ENCODE results near the gene ERVMER34-1.

Gene ERVMER34-1

GRCh38 chr4:52750819-52751486 is at the start of gene ERVMER34-1:
ERVMER34-1 (minus strand) TSS chr4:52751425; CDS start chr4:52745520, 5,905 bp downstream.
- DNase-seq: peak; percentile 30

GRCh38 chr4:52799813-52800212 is 48.6 kb upstream of the ERVMER34-1 start:
- no peak for DNase-seq

DNA sequence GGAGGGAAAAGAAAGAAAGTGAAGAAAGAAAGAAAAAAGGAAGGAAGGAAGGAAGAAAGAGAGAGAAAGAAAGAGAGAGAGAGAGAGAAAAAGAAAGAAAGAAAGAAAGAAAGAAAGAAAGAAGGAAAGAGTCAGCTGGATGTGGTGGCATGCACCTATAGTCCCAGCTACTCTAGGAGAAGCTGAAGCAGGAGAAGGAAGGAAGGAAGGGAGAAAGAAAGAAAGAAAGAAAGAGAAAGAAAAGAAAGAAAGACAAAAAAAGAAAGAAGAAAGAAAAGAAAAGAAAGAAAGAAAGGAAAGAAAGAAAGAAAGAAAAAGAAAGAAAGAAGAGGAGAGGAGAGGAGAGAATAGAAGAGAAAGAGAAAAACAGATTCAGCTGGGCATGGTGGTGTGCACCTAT is 44.3 kb upstream of the ERVMER34-1 start:
- DNase-seq: no peak

GRCh38 chr4:52791936-52792335 is 40.7 kb upstream of the ERVMER34-1 start:
- DNase-seq: no peak

GRCh38 chr4:52789774-52790173 is 38.5 kb upstream of the ERVMER34-1 start:
- DNase-seq: no peak

GRCh38 chr4:52788806-52789205 is 37.6 kb upstream of the ERVMER34-1 start:
- DNase-seq: no peak

DNA sequence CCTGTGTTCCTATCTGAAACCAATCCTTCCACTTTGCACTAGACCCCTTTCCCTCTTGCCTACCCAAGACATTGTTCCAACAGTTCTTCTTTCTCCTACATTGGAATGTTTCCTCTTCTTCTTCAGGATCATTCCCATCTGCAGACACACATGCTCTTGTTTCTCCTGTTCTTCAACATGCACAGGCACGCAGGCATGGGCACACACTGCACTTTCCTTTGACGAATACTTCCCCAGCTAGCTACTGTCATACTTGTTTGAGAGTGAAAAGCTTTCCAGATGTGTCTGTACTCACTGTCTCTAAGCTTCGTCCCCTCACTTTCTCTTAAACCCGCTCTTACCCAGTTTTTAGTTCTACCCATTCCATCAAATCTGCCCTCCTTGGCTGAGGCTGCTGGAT is 31.8 kb upstream of the ERVMER34-1 start:
- no peak for DNase-seq

DNA sequence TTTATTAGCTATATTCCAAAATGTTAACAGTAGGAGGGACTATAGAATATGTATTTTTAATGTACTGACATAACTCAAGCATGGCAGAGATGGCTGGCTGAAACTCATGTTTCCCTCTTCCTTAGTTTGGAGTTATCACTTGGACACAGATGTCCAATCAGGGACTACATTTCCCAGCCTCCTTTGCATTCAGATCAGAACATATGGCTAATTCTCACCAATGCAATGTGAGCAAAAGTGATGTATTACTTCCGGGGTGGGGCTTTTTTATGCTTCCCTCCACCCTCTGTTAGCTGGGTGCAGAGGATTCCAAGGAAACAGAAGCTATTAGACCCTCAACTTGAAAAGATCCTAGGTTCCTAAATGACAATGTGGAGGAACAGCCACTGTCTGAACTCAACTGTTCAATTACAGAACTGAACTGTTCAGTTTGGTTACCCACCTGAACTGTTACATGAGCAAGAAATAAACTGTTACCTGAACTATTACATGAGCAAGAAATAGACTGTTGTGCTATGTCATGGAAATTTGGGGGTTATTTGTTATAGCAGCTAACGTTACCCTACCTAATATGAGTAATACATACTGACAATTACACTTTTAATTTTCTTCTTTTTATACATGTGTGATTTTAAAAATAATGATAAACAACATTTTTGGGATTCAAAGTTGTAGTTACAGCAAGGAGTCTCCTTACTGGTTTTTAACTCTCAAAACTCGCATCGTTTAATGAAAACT is 29.6 kb upstream of the ERVMER34-1 start:
- DNase-seq: no peak

GRCh38 chr4:52780206-52780605 is 29.0 kb upstream of the ERVMER34-1 start:
- no peak for DNase-seq

DNA sequence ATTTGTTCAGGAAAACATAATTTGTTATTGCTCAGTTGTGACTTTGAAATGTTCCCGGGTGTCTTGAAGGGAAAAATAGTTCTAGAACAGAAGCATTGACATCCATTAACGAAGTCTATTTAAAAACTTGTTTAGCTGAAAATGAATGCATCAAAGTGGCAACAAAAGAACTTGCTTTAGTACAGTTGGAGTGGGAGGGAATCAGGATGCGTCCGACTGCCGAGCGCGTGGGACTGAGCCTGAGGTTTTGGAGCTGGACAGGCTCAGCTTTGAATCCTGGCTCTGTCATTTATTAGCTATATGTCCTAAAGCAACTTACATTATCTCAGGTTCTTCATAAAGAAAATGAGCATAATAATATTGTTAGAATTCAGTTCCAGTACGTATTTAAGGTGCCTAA is 9.0 kb upstream of the ERVMER34-1 start:
- no peak for DNase-seq

DNA sequence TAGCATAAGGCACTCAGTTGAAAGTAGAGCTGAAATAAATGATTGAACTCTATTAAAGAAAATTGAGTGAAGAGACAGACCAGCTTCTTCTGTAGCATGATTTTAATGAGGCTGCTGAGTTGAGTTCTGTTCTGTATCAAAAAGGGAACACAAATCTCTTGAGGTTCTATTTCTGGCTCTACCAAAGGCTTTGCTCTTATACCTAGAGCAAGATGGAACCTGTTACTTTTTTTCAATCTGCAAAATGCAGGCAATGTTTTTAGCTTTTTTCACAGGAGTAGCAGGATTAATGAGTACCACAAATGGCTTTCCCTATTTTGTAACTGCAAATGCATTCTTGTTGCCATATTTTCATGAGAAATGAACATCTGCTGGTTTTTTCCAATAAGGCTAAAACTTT is 4.2 kb upstream of the ERVMER34-1 start:
- no peak for DNase-seq

GRCh38 chr4:52752936-52753335 is 1.7 kb upstream of the ERVMER34-1 start:
- no peak for DNase-seq

- DNase-seq: no peak
Measured at GRCh38 chr4:52751487-52751911, 274 bp upstream of the ERVMER34-1 start.

DNA sequence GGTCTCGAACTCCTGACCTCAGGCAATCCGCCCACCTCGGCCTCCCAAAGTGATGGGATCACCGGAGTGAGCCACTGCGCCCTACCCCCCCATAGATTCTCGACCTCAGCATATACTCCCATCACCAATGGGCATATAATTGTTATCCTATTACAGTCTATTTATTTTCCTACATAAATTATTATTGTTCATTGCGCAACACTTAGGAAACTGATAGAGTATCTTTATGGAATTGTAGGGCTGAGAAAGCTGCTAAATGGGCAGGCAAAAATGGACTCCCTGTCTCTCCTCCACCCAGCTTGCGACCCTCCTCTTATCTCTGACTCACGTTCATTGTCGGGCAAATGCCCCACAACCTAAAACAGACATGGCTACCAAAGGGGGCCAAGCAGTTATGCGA is 1.0 kb downstream of the ERVMER34-1 start:
- no peak for DNase-seq

DNA sequence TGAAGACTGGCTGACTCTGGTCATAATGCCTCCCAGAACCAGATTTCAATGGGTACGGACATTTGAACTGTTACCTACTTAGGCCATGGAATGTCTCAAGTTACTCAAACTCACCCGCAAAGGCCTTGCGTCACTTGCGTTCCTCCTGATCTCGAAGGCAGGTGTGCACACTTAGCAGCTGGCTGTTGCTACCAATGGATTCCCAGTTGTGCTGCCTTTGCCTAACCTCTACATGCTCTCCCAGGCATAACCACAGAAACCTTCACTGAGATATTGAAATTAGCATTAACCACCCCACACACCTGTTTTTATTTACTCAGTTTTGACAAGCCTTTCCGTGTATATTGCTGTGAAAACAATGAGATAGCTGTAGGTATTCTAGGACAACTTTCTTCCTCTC is 2.8 kb downstream of the ERVMER34-1 start:
- DNase-seq: no peak

DNA sequence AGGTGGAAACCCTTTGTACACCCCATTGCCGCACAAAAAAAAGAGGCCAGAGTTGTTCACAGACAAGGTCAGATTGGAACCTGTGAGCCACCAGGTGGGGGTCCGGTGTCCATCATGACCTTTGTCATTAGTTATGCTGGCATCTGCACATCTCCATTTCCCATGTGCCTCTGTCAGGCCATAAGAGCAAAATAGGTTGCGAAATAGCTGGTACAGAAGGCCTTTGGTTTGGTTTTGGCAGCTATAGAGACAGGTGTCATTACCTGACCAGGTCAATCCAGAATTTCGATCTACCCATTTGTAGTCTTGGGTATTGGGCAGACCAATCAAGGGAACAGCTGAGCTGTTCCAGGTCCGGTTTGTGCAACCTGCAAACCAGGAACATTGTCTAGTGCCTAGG is 6.6 kb downstream of the ERVMER34-1 start:
- no peak for DNase-seq

GRCh38 chr4:52743444-52744019 is 7.7 kb downstream of the ERVMER34-1 start:
- no peak for DNase-seq

DNA sequence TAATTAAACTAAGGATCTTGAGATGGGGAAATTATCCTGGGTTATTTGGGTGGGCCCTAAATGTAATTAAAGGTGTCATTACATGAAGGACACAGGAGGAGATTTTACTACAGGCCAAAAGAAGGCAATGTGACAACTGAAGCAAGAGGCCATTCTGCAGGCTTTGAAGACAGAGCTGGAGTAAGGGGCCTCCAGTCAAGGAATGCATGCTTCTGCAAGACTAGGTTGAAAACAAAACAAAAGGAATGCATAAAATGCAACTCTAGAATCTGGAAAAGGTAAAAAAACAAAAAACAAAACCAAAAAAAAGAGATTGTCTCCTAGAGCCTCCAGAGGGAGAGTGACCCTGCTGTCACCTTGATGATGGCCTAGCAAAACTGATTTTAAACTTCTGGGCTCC is 21.6 kb downstream of the ERVMER34-1 start:
- DNase-seq: no peak

- DNase-seq: no peak
Measured at GRCh38 chr4:52728691-52729240, 22.5 kb downstream of the ERVMER34-1 start.

DNA sequence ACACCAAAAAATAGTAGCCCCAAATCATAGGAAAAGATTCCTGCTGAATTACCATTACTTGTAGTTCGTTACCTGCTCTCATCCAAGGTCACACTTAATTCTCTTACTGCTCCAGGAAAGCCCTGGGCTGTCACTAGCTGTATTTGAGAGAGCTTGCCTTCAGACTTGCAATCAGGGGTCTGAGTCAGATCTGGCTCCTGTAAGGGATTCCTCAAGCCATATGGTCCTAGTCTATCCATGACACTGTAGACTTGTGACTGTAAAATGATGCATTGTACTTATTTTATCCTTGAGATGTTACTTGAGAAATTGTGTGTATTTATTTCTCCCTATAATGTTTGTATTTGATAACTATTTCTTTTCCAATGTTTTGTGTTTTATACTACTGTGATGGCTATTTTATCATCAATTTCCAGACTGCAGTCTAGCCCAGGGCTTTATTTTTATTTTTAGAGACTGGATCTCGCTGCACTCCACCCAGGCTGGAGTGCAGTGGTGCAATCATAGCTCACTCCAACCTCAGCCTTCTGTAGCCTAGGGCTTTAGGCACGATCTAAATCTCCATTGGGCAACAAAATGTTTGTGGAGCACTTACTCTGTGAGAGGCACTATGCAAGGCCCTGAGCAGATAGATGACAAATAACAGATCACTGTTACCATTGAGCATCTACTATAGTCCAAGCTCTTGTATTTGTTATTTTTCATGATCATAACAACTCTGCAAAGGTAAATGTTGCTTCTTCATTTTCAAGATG is 24.2 kb downstream of the ERVMER34-1 start:
- DNase-seq: no peak

- DNase-seq: peak; percentile 13
Measured at GRCh38 chr4:52721968-52722815, 29.0 kb downstream of the ERVMER34-1 start.

GRCh38 chr4:52718123-52718522 is 33.1 kb downstream of the ERVMER34-1 start:
- DNase-seq: no peak

Data from cortex of kidney (tissue), 1 donor.